Smooth muscle cell (in vitro differentiated cells): Measurements from ENCODE around the gene SPRYD3. TPM values are rescaled to one million over a fixed set of nuclear protein-coding genes. Genes with fewer than 3 reads are reported as not detected.
A peak's percentile ranks its signal among the peaks of the same experiment; 100 is the strongest.

ENCODE experiments used
- DNase-seq: peaks from one replicate; lab custom pipeline; 2025; ENCODE audit not compliant: unreplicated experiment; lab: John Stamatoyannopoulos, UW
- H2AFZ ChIP-seq: fragments of 200-600 bp; sonication (generic); 2 replicates; pipeline ENCODE4 v1.6.0; 2016; ENCODE audit warnings: antibody characterized with exemption, low read depth, mild to moderate bottlenecking
- H3F3A ChIP-seq: fragments of 200-600 bp; sonication (generic); 2 replicates; pipeline ENCODE4 v1.6.0; 2017; ENCODE audit warnings: antibody characterized with exemption, low read depth
- H3K27ac ChIP-seq: fragments of 200-600 bp; sonication (generic); 2 replicates; pipeline ENCODE4 v1.5.1; 2016; ENCODE audit warnings: low read depth, mild to moderate bottlenecking
- H3K27me3 ChIP-seq: fragments of 200-600 bp; sonication (generic); 2 replicates; pipeline ENCODE4 v1.6.1; 2016; ENCODE audit warnings: low read depth, mild to moderate bottlenecking
- H3K36me3 ChIP-seq: fragments of 200-600 bp; sonication (generic); 2 replicates; pipeline ENCODE4 v1.5.1; 2016; ENCODE audit warnings: low read depth
- H3K4me1 ChIP-seq: fragments of 200-600 bp; sonication (generic); 2 replicates; pipeline ENCODE4 v1.5.1; 2016; ENCODE audit warnings: low read depth
- H3K4me2 ChIP-seq: fragments of 200-600 bp; sonication (generic); 2 replicates; pipeline ENCODE4 v1.6.0; 2016; ENCODE audit warnings: mild to moderate bottlenecking
- H3K4me3 ChIP-seq: fragments of 200-600 bp; sonication (generic); 2 replicates; pipeline ENCODE4 v1.5.1; 2016; ENCODE audit warnings: mild to moderate bottlenecking
- H3K79me2 ChIP-seq: fragments of 200-600 bp; sonication (generic); 2 replicates; pipeline ENCODE4 v1.6.0; 2016; ENCODE audit warnings: low read depth, mild to moderate bottlenecking
- H3K9ac ChIP-seq: fragments of 200-600 bp; sonication (generic); 2 replicates; pipeline ENCODE4 v1.6.0; 2016; ENCODE audit warnings: low read depth
- H3K9me3 ChIP-seq: fragments of 200-600 bp; sonication (generic); replicated peaks from 2 replicates; pipeline ENCODE4 v1.5.1; 2016; ENCODE audit warnings: low read depth
- H4K20me1 ChIP-seq: fragments of 200-600 bp; sonication (generic); 2 replicates; pipeline ENCODE4 v1.6.0; 2016; ENCODE audit warnings: low read depth
- CTCF ChIP-seq: fragments of 200-600 bp; sonication (generic); IDR thresholded peaks from 2 replicates; pipeline ENCODE4 v1.5.1; 2017; ENCODE audit warnings: borderline replicate concordance, mild to moderate bottlenecking, antibody characterized with exemption; ENCODE audit not compliant: insufficient read depth, poor library complexity, severe bottlenecking
- WGBS: methylation state at CpG from one replicate; pipeline ENCODE4 v1.1.7; 2016; ENCODE audit warnings: low lambda C conversion rate; 5-methylcytosine and 5-hydroxymethylcytosine counted together
- polyA plus RNA-seq: library from polyadenylated mRNA; unstranded; fragments of >200 nt; fragmentation: Nextera tagmentation; extraction: Ambion mirVana; gene quantifications from 2 replicates; pipeline ENCODE4 v1.2.1, GENCODE V29; 2016
- total RNA-seq: library from RNA; depleted of rRNA; stranded (reverse); fragments of >200 nt; gene quantifications from 2 replicates; pipeline ENCODE4 v1.2.3, GENCODE V29; 2014

Gene SPRYD3
- total and polyA plus RNA-seq, 2 experiments from 2014 or later: 20.2 to 57.1 TPM

- Histone ChIP-seq H3K27me3 (no peaks in the 10 kb centered on the region), H3K4me1 (no peaks in the 10 kb centered on the region), H3K27ac (no peak overlapping the region), H3K4me3 (no peak overlapping the region), H3K9ac (no peak overlapping the region), H3K79me2 (no peaks in the 10 kb centered on the region), H3K36me3 (no peaks in the 10 kb centered on the region), H3F3A (no peaks in the 10 kb centered on the region), H3K9me3 (no peaks in the 10 kb centered on the region), H2AFZ (no peak overlapping the region), H4K20me1 (no peaks in the 10 kb centered on the region), H3K4me2 (no peak overlapping the region)
- DNase-seq: no peak
- no peak for TF ChIP-seq CTCF
- 93% methylated on average over 13 of the region's 13 CpGs for WGBS
Measured at GRCh38 chr12:53057816-53058500, 21.2 kb downstream of the SPRYD3 start.

DNA sequence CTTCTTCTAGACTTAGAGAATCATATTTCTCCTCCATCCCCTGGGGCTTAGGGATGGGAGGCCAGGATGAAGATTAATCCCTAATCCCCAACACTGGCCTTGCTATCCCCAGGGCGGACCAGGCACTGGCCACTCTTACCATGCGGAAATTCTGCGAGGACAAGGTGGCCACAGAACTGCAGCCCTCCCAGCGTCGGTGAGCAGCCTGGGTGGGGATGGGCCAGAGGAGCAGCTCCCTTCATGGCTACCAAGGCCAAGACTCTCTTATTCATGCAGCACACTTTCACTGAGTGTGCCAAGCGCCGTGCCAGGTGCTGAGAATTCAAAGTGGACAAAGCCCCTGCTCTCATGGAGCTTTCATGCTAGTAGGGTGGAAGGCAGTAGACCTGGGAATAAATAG is 22.3 kb downstream of the SPRYD3 start:
- H3K27ac ChIP-seq: peak overlapping the region; percentile 83
- H3K36me3 ChIP-seq: no peaks in the 10 kb centered on the region

DNA sequence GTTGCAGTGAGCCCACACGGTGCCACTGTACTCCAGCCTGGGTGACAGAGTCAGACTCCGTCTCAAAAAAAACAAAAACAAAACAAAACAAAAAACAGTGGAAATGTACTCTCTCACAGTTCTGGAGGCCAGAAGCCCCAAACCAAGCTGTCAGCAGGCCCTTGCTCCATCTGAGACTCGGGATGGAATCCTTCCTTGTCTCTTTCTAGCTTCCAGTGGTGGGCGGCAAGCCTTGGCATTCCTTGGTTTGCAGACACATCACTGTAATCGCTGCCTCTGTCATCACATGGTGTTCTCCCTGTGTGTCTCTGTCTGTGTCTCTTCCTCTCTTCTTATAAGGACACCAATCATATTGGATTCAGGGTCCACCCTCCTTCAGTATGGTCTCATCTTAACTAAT is 22.9 kb downstream of the SPRYD3 start:
- no peak for TF ChIP-seq CTCF
- Histone ChIP-seq H3K27me3 (no peaks in the 10 kb centered on the region), H3K27ac (peak overlapping the region; percentile 83), H3K79me2 (peaks cover 8% of the 10 kb centered on the region), H3K36me3 (no peaks in the 10 kb centered on the region), H2AFZ (no peak overlapping the region), H3F3A (peaks cover 3% of the 10 kb centered on the region), H3K4me3 (no peak overlapping the region), H3K4me1 (peaks cover 2% of the 10 kb centered on the region), H3K9ac (peak overlapping the region; percentile 21), H3K9me3 (no peaks in the 10 kb centered on the region), H3K4me2 (peak overlapping the region; percentile 91), H4K20me1 (no peaks in the 10 kb centered on the region)
- WGBS: 29% methylated on average over 5 of the region's 5 CpGs
- no peak for DNase-seq

More for the DNA sequence above, 22.3 kb downstream of the SPRYD3 start:
- Histone ChIP-seq H3K27me3 (no peaks in the 10 kb centered on the region), H2AFZ (no peak overlapping the region), H3K4me3 (no peak overlapping the region), H3F3A (no peaks in the 10 kb centered on the region), H3K9me3 (no peaks in the 10 kb centered on the region), H3K4me1 (no peaks in the 10 kb centered on the region), H3K4me2 (no peak overlapping the region), H3K79me2 (peaks cover 4% of the 10 kb centered on the region), H3K9ac (peak overlapping the region; percentile 21), H4K20me1 (no peaks in the 10 kb centered on the region)
- WGBS: 82% methylated on average over 7 of the region's 7 CpGs
- TF ChIP-seq CTCF: no peak
- no peak for DNase-seq
